Breast epithelium (tissue), 4 donors: ENCODE data around the gene PAQR8. TPM values are rescaled to one million over a fixed set of nuclear protein-coding genes. Genes with fewer than 3 reads are reported as not detected.

ENCODE experiments used
- DNase-seq, 2 donors: peaks; one replicate each; pipeline ENCODE4 v3.0.0-alpha.2; 2019; ENCODE audit warnings: low spot score in 2 of 2
- H3K27ac ChIP-seq, 2 donors: fragments of 200-600 bp; sonication (generic) in 1 of 2; one replicate each; pipeline ENCODE4 v1.5.1; 2016 to 2019; ENCODE audit warnings: mild to moderate bottlenecking in 1 of 2
- H3K27me3 ChIP-seq, 2 donors: fragments of 200-600 bp; sonication (generic) in 1 of 2; one replicate each; pipeline versions ENCODE4 v1.5.1 to v1.6.0; 2017 to 2019; ENCODE audit warnings: control low read depth in 1 of 2, mild to moderate bottlenecking in 1 of 2
- H3K36me3 ChIP-seq: fragments of 200-600 bp; one replicate; pipeline ENCODE4 v1.5.1; 2019
- H3K4me1 ChIP-seq, 2 donors: fragments of 200-600 bp; sonication (generic); one replicate each; pipeline ENCODE4 v1.5.1; 2016 to 2019; ENCODE audit warnings: control low read depth in 1 of 2
- H3K4me3 ChIP-seq, 3 donors: fragments of 200-600 bp; sonication (generic); 1 replicate in 2 of 3; 2 replicates in 1 of 3; pipeline ENCODE4 v1.5.1; 2016 to 2019; ENCODE audit warnings: mild to moderate bottlenecking in 3 of 3, moderate library complexity in 2 of 3
- H3K9me3 ChIP-seq, 2 donors: fragments of 200-600 bp; sonication (generic) in 1 of 2; one replicate each; pipeline ENCODE4 v1.5.1; 2016 to 2019; ENCODE audit warnings: control low read depth in 1 of 2
- POLR2A ChIP-seq: fragments of 450-650 bp; IDR thresholded peaks from one replicate; pipeline ENCODE4 v1.6.1; 2016; ENCODE audit warnings: antibody characterized with exemption, mild to moderate bottlenecking, moderate library complexity
- POLR2AphosphoS5 ChIP-seq, 3 donors: sonication (generic); formaldehyde crosslinking; IDR thresholded peaks; one replicate each; pipeline ENCODE4 v1.6.1; 2017; ENCODE audit warnings: antibody characterized with exemption in 3 of 3
- intact Hi-C: fragments of 100-400 bp; cut with DNase I; formaldehyde crosslinking; loops from one replicate; pipeline ENCODE4 v1.15.1; 2023; ENCODE audit warnings: low total_unique reads
- total RNA-seq, 3 donors: library from RNA; depleted of rRNA; stranded (reverse); fragments of >200 nt; gene quantifications; one replicate each; pipeline ENCODE4 v1.1.0, GENCODE V29; 2016
- TF ChIP-seq, protein P1 (sequence below), 3 donors: fragments of 450-650 bp; IDR thresholded peaks; one replicate each; pipeline ENCODE4 v1.5.1; 2016 to 2017; ENCODE audit warnings: antibody characterized with exemption in 3 of 3, mild to moderate bottlenecking in 3 of 3, moderate library complexity in 3 of 3

The PAQR8 gene
- total RNA-seq, 3 donors from 2014 or later: 4.0 to 4.6 (median 4.3) TPM

DNA sequence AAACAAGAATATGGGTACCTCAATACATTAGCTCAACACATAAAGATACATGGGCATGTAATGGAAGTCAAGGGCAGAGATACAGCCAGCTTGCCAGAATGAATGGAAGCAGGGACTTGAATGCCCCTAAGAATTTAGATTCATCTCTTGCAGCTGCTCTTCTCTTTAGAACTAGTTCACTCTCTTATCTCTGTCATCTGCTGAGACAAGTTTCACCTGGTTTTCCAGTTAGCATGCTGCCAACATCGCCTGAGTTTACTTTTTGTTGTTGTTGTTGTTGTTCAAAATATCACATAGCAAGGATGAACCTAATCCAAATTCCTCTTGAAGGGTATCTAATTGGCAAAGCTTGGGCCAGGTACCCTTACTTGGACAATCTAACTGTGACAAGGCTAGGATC, 14.1 kb upstream of the PAQR8 start:
- Histone ChIP-seq H3K27me3 (no peaks in the 10 kb centered on the region), H3K4me1 (no peaks in the 10 kb centered on the region), H3K36me3 (no peaks in the 10 kb centered on the region), H3K9me3 (no peaks in the 10 kb centered on the region), H3K4me3 (no peak overlapping the region), H3K27ac (no peak overlapping the region)
- no peak for TF ChIP-seq POLR2AphosphoS5 (IDR thresholded peaks at IDR 0.05)
- TF ChIP-seq, protein P1, sequence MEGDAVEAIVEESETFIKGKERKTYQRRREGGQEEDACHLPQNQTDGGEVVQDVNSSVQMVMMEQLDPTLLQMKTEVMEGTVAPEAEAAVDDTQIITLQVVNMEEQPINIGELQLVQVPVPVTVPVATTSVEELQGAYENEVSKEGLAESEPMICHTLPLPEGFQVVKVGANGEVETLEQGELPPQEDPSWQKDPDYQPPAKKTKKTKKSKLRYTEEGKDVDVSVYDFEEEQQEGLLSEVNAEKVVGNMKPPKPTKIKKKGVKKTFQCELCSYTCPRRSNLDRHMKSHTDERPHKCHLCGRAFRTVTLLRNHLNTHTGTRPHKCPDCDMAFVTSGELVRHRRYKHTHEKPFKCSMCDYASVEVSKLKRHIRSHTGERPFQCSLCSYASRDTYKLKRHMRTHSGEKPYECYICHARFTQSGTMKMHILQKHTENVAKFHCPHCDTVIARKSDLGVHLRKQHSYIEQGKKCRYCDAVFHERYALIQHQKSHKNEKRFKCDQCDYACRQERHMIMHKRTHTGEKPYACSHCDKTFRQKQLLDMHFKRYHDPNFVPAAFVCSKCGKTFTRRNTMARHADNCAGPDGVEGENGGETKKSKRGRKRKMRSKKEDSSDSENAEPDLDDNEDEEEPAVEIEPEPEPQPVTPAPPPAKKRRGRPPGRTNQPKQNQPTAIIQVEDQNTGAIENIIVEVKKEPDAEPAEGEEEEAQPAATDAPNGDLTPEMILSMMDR (IDR thresholded peaks at IDR 0.05): no peak
- TF ChIP-seq POLR2A: no peak
- DNase-seq: no peak
- intact Hi-C loops: no loop called here

DNA sequence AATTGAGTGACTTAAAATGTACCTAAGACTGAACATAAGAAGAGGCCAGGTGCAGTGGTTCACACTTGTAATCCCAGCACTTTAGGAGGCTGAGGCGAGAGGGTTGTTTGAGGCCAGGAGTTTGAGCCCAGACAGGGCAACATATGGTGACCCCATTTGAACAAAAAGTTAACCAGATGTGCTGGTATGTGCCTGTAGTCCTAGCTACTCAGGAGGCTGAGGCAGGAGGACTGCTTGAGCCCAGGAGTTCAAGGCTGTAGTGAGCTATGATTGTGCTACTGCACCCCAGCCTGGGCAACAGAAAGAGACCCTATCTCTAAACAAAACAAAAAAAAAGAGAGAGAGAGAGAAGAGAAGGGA, 10.1 kb upstream of the PAQR8 start:
- no peak overlapping the region for H3K4me3 ChIP-seq
- TF ChIP-seq, protein P1 (IDR thresholded peaks at IDR 0.05): no peak
- TF ChIP-seq POLR2AphosphoS5 (IDR thresholded peaks at IDR 0.05) (no peak), POLR2A (no peak)
- intact Hi-C loops: no loop called here
- no peaks in the 10 kb centered on the region for H3K27me3 ChIP-seq
- H3K27ac ChIP-seq: peak overlapping the region in 1 of 2 donors; percentile 34
- no peak for DNase-seq
- no peaks in the 10 kb centered on the region for H3K36me3 ChIP-seq
- H3K9me3 ChIP-seq: no peaks in the 10 kb centered on the region
- H3K4me1 ChIP-seq: no peaks in the 10 kb centered on the region

GRCh38 chr6:52352239-52353018, 9.5 kb upstream of the PAQR8 start:
- peak overlapping the region; percentile 25 to 34 for H3K27ac ChIP-seq
- intact Hi-C loops: no loop called here
- no peaks in the 10 kb centered on the region for H3K27me3 ChIP-seq
- no peak overlapping the region for H3K4me3 ChIP-seq
- no peaks in the 10 kb centered on the region for H3K4me1 ChIP-seq
- no peaks in the 10 kb centered on the region for H3K9me3 ChIP-seq
- no peaks in the 10 kb centered on the region for H3K36me3 ChIP-seq
- DNase-seq: peak in 1 of 2 donors; percentile 19
- TF ChIP-seq, protein P1 (IDR thresholded peaks at IDR 0.05): no peak
- TF ChIP-seq POLR2AphosphoS5 (IDR thresholded peaks at IDR 0.05): peak in 2 of 3 donors; percentile 18 to 25
- no peak for TF ChIP-seq POLR2A

- no peak for TF ChIP-seq POLR2A
- TF ChIP-seq, protein P1 (IDR thresholded peaks at IDR 0.05): no peak
- TF ChIP-seq POLR2AphosphoS5 (IDR thresholded peaks at IDR 0.05): no peak
- intact Hi-C loops: no loop called here
These were observed 5.9 kb upstream of the PAQR8 start for GRCh38 chr6:52356017-52356416.

DNA sequence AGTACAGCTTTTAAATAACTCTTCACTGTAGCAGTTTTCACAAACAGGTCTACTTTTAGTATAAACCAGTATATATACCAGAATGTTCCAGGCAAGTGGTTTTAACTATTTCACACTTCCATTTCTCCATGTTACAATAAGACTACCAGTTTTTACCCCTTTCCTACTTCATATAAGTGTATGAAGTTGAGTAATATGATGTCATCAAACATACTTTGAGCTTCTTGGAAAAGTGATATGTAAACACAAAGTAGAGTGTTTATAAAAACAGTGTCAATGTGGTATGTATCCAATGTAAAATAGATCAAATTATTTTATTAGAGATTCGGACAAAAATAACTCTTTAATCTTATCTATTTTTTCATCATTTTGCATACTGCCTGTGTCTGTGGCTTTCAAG, 2.5 kb upstream of the PAQR8 start:
- intact Hi-C loops: no loop called here
- Histone ChIP-seq H3K27ac (no peak overlapping the region), H3K9me3 (no peaks in the 10 kb centered on the region), H3K27me3 (no peaks in the 10 kb centered on the region), H3K36me3 (no peaks in the 10 kb centered on the region), H3K4me3 (no peak overlapping the region), H3K4me1 (peaks cover 0 to 4% of the 10 kb centered on the region in 2 donors)
- no peak for TF ChIP-seq POLR2AphosphoS5 (IDR thresholded peaks at IDR 0.05)
- TF ChIP-seq, protein P1 (IDR thresholded peaks at IDR 0.05): no peak
- no peak for TF ChIP-seq POLR2A
- no peak for DNase-seq

More at GRCh38 chr6:52356017-52356416, 5.9 kb upstream of the PAQR8 start:
- no peak for DNase-seq
- Histone ChIP-seq H3K27ac (no peak overlapping the region), H3K27me3 (no peaks in the 10 kb centered on the region), H3K36me3 (no peaks in the 10 kb centered on the region), H3K4me3 (no peak overlapping the region), H3K4me1 (no peaks in the 10 kb centered on the region), H3K9me3 (no peaks in the 10 kb centered on the region)
